Measurements from ENCODE around the gene PTPRZ1.

Gene PTPRZ1

DNA sequence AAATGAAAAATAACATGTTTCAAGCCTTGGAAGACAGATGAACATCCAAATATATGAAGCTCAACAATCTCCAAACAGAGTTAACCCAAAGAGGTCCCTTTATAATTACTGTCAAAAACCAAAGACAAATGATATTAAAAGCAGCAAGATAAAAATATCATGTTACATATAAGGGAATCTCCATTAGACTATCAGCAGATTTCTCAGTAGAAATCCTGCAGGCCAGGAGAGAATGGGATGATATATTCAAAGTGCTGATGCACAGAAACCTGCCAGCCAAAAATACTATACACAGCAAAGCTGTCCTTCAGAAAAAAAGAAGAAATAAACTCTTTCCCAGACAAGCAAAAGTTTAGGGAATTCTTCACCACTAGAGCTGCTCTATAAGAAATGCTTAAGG, 230.1 kb downstream of the PTPRZ1 start:
- Histone ChIP-seq H3K4me1 (ENCODE audit: control insufficient read depth, insufficient read depth, low read length) (no peaks in the 10 kb centered on the region), H3K4me3 (ENCODE audit: low read depth, low read length) (no peak overlapping the region), H3K27ac (ENCODE audit: extremely low read depth, low read depth, low read length) (no peak overlapping the region), H3K36me3 (ENCODE audit: control insufficient read depth in 2 of 2, insufficient read depth in 1 of 2, low read length in 2 of 2) (peaks cover 9 to 10% of the 10 kb centered on the region in 2 experiments; a peak in 2 of 3 replicates), H3K9me3 (ENCODE audit: control insufficient read depth, insufficient read depth, low read depth, low read length) (no peaks in the 10 kb centered on the region)
- POLR2A ChIA-PET: no interaction called here
- TF ChIP-seq SP2 (tag by site-specific recombination; IDR thresholded peaks at IDR 0.05) (no peak), ZSCAN5A (tag by site-specific recombination; IDR thresholded peaks at IDR 0.05) (no peak), GFI1B (tag by site-specific recombination; IDR thresholded peaks at IDR 0.05) (no peak), ZNF548 (tag by site-specific recombination; IDR thresholded peaks at IDR 0.05) (no peak), ZNF791 (tag by site-specific recombination; IDR thresholded peaks at IDR 0.05) (peak; percentile 97), REST (tag by site-specific recombination; IDR thresholded peaks at IDR 0.05) (no peak), ZNF530 (tag by site-specific recombination; IDR thresholded peaks at IDR 0.05; ENCODE audit: low read depth) (no peak), ZNF174 (tag by site-specific recombination; IDR thresholded peaks at IDR 0.05) (no peak), ZNF555 (tag by site-specific recombination; conservative IDR thresholded peaks at IDR 0.05) (no peak), ZNF544 (tag by site-specific recombination; IDR thresholded peaks at IDR 0.05) (no peak), KLF7 (tag by site-specific recombination; IDR thresholded peaks at IDR 0.05; ENCODE audit: borderline replicate concordance) (no peak), ZNF114 (tag by site-specific recombination; IDR thresholded peaks at IDR 0.05) (no peak), ZNF26 (tag by site-specific recombination; IDR thresholded peaks at IDR 0.05) (no peak), SETDB1 (IDR thresholded peaks at IDR 0.05; ENCODE audit: insufficient read length, low read length) (peak; percentile 78), ZNF37A (tag by site-specific recombination; IDR thresholded peaks at IDR 0.05) (no peak), GLI4 (tag by site-specific recombination; IDR thresholded peaks at IDR 0.05) (no peak), ZNF76 (tag by site-specific recombination; IDR thresholded peaks at IDR 0.05; ENCODE audit: borderline replicate concordance, low read depth) (no peak), GLIS2 (tag by site-specific recombination; IDR thresholded peaks at IDR 0.05) (no peak), ZNF146 (tag by site-specific recombination; IDR thresholded peaks at IDR 0.05) (no peak), ZNF596 (tag by site-specific recombination; IDR thresholded peaks at IDR 0.05) (no peak), HOXA7 (CRISPR knock-in tag; IDR thresholded peaks at IDR 0.05; ENCODE audit: borderline replicate concordance) (no peak), ZNF549 (tag by site-specific recombination; IDR thresholded peaks at IDR 0.05) (peak; percentile 32; the same call in 1 of the 2 replicates)
- TF ChIP-seq, protein P1, sequence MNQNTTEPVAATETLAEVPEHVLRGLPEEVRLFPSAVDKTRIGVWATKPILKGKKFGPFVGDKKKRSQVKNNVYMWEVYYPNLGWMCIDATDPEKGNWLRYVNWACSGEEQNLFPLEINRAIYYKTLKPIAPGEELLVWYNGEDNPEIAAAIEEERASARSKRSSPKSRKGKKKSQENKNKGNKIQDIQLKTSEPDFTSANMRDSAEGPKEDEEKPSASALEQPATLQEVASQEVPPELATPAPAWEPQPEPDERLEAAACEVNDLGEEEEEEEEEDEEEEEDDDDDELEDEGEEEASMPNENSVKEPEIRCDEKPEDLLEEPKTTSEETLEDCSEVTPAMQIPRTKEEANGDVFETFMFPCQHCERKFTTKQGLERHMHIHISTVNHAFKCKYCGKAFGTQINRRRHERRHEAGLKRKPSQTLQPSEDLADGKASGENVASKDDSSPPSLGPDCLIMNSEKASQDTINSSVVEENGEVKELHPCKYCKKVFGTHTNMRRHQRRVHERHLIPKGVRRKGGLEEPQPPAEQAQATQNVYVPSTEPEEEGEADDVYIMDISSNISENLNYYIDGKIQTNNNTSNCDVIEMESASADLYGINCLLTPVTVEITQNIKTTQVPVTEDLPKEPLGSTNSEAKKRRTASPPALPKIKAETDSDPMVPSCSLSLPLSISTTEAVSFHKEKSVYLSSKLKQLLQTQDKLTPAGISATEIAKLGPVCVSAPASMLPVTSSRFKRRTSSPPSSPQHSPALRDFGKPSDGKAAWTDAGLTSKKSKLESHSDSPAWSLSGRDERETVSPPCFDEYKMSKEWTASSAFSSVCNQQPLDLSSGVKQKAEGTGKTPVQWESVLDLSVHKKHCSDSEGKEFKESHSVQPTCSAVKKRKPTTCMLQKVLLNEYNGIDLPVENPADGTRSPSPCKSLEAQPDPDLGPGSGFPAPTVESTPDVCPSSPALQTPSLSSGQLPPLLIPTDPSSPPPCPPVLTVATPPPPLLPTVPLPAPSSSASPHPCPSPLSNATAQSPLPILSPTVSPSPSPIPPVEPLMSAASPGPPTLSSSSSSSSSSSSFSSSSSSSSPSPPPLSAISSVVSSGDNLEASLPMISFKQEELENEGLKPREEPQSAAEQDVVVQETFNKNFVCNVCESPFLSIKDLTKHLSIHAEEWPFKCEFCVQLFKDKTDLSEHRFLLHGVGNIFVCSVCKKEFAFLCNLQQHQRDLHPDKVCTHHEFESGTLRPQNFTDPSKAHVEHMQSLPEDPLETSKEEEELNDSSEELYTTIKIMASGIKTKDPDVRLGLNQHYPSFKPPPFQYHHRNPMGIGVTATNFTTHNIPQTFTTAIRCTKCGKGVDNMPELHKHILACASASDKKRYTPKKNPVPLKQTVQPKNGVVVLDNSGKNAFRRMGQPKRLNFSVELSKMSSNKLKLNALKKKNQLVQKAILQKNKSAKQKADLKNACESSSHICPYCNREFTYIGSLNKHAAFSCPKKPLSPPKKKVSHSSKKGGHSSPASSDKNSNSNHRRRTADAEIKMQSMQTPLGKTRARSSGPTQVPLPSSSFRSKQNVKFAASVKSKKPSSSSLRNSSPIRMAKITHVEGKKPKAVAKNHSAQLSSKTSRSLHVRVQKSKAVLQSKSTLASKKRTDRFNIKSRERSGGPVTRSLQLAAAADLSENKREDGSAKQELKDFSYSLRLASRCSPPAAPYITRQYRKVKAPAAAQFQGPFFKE (tag by site-specific recombination; IDR thresholded peaks at IDR 0.05; ENCODE audit: borderline replicate concordance): no peak
- TF ChIP-seq, protein P2, sequence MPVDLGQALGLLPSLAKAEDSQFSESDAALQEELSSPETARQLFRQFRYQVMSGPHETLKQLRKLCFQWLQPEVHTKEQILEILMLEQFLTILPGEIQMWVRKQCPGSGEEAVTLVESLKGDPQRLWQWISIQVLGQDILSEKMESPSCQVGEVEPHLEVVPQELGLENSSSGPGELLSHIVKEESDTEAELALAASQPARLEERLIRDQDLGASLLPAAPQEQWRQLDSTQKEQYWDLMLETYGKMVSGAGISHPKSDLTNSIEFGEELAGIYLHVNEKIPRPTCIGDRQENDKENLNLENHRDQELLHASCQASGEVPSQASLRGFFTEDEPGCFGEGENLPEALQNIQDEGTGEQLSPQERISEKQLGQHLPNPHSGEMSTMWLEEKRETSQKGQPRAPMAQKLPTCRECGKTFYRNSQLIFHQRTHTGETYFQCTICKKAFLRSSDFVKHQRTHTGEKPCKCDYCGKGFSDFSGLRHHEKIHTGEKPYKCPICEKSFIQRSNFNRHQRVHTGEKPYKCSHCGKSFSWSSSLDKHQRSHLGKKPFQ (tag by site-specific recombination; IDR thresholded peaks at IDR 0.05): no peak
- CTCF ChIA-PET: interaction anchor here (2.2 kb wide), 1 partner anchor 10 kb away, joined by 20 read pairs; no protein-coding TSS in a partner anchor
